ENCODE results near the gene ACOX1.

Gene ACOX1

DNA sequence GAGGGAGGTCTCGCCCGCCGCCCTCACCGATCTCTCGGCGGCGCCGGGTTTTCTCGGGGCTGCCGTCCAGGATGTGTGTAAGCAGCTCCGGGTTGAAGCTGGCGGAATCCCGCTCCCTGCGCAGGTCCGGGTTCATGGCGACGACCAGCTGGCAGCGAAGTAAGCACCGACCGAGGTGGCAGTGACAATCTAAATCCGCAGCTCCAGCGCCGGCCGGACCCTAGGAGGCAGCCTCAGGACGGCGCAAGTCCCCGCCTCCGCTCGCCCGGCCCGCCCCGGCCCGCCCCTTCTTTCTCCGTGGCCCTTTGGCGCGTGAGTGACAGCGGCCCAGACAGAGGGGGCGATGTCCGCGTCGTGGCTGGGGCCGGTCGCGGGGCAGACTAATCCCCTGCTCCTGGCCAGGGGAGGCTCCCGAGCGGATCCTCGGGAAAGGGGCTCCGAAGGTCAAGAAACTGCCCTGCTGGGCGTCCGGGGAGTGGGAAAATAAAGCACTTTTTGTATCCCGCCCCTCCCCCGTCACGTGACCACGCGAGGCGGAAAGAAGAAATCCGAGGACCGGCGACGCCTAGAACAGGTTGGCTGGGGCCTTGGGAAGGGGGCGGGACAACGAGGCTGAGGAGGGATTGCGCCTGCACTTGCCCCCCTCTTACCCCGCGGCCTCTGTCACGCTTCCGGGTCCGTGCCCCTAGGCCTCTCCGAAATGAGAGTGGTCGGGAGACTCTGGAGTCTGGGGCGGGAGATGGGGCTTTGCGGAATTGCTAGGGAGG lies at the start of gene ACOX1, which contains the start of gene TEN1:
Gene ACOX1 (minus strand): TSS at position 229 of the 767 bp plus-strand sequence. CDS start 93 bp downstream, at position 136.
Gene TEN1 (plus strand): TSS at position 303 of the 767 bp plus-strand sequence. CDS start 6,953 bp downstream, outside the sequence.
- DNase-seq (ENCODE audit: low read depth, low spot score): peak; percentile 78

- no peak for DNase-seq (ENCODE audit: low read depth, low spot score)
These were observed 48.3 kb upstream of the ACOX1 start, which contains the start of gene EVPL for GRCh38 chr17:76027159-76027839. EVPL (minus strand) TSS chr17:76027306; CDS start chr17:76027198, 108 bp downstream.

DNA sequence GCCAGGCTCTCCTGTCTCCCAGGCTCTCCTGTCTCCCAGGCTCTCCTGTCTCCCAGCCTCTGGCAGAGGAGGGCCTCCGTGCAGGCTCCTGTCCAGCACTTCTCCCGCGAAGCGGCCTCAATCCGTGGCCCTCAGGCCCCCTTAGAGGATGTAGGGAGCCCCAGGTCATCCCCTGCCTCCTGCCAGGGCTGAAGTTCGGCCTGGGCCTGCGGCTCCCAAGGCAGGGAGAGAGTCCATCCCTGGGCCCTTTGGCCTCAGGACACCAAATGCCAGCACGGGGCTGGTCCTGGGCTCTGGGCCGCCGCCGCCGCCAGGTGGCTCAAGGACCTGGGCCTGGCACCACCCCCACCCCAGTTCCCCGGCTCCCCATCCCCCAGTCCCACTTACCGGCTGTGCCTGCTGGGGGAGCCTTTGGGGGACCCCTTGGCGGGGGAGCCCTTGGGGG lies 47.8 kb upstream of the ACOX1 start:
- DNase-seq (ENCODE audit: low read depth, low spot score): no peak

DNA sequence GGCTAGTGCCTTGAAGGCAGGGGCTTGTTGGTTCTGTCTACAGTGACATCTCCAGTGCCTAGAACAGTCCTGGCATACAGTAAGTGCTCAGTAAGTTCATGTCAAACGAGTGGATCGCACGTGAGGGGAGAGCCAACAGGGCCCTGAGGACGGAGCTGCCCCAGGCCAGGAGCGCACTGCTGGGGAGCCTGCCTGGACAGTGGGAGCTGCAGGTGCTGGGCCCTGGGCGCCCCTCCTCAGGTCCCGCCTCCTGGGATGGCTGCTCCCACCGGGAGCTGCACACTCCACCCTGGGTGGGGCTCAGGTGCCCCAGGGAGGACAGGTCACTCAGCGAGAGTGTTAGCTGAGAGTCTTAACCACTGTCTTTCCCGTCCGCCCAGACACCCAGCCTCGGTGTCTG lies 46.3 kb upstream of the ACOX1 start:
- no peak for DNase-seq (ENCODE audit: low read depth, low spot score)

DNA sequence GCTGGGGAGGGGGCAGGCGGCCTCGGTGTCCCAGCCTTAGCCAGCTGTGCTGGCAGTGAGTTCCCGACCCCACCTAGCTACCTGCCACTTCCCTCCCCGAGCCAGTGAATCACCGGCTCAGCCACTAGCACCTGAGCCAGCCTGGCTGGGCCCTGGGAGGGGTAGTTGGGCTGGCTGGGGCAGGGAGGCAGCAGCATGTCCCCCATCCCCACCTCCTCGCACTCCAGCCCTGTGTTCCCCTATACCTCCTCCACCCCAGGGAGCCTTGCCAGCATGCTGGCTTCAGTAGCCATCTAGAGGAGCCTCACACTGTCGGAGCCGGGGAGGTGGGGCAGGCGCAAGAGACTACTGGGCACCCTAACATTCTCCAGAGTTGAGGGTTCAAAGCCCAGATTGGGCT lies 45.4 kb upstream of the ACOX1 start:
- no peak for DNase-seq (ENCODE audit: low read depth, low spot score)

DNA sequence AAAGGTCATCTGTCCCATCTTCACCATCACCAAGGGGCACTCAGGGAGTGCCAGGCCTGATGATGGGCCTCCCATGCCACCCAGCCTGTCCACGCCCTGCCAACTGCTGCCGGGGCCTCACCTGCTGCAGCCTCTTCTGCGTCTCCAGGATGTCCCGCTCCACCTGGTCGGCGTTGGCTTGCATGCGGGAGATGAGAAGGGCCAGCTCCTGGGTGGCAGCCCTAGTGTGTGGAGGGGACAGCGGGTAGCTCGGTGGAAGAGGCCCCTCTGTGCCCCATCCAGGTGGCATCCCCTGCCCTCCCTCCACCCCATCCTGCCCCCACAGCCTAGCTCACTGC lies 44.9 kb upstream of the ACOX1 start:
- no peak for DNase-seq (ENCODE audit: low read depth, low spot score)

DNA sequence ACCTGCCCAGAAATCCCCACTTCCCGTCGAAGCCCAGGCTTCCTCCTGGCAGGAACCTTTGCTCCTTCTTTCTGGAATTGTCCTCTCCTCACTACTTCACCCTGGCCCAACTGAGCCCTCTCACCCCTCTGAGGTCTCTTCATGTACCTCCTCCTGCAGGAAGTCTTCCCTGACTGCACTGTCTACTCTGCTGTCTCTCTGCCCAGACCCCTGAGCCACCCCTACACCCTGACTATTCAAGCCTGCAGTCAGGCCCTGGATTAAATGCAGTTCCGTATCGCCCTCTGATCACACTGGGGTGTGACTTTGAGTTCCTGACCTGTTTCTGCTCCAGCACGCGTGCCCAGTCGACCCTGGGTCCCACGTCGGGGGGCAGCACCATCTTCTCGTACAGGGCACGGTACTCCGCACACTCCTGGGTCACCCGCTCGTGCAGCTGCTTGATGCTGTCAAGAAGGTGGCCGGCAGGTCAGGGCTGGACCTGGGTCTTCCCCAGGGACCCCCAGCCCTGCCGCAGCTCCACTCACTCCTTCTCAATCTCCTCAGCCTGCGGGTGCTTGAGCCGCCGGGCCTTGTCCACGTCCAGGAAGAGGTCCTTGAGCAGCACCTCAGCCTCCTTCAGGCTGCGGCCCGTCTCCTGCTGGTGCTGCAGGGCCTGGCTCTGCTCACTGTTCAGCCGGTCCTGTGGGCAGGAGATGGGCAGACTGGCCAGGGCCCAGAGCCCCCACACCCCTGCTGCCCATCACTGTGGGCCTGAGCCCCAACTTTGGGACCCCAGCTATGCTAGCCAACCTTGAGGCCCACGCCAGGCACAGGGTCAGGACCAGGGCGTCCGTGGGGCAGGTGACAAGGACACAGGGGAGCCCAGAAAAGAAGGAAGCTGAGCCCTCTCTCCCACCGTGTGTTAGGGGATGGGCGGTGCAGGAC lies 44.3 kb upstream of the ACOX1 start:
- no peak for DNase-seq (ENCODE audit: low read depth, low spot score)

DNA sequence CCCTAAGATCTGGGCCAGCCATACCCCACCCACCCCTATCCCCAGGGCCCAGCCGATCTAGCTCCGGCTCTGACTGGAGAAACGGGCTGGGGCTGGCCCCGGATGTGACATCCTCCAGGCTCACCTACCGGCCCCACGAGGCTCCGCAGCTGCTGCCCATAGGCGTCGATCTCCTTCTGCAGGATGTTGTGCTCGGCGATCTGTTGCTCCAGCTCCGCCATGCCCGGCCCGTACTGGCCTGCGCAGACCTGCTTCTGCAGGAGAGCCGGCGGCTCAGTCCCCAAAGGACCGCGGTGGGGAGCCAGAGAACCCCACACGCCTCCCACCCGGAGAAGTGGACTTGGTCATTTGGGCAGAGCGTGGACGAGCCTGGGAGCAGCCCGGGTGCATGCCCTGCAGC lies 43.3 kb upstream of the ACOX1 start:
- DNase-seq (ENCODE audit: low read depth, low spot score): no peak

GRCh38 chr17:76019833-76020467 lies 41.0 kb upstream of the ACOX1 start:
- no peak for DNase-seq (ENCODE audit: low read depth, low spot score)

DNA sequence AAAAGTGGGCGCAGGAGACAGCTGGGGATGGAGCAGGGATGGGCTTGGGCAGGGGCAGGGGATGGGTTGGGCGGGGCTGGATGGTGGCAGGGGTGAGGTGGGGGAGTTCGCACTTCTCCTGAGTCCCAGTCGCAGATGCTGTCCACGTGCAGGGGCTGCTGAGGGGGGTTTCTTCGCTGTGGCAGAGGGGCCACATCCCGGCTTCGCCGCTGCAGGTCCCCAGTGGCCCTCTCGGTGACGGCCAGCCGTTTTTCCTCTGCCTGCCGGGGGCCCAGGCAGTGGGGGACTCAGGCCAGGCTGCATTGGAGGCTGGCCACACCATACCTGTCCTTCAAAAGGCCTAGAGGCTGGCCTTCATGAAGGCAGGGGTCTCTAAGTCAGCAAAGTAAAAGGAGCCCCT lies 39.8 kb upstream of the ACOX1 start:
- DNase-seq (ENCODE audit: low read depth, low spot score): no peak

- DNase-seq (ENCODE audit: low read depth, low spot score): no peak
These were observed 39.3 kb upstream of the ACOX1 start for GRCh38 chr17:76018340-76018680.

GRCh38 chr17:76017481-76018339 lies 38.7 kb upstream of the ACOX1 start:
- no peak for DNase-seq (ENCODE audit: low read depth, low spot score)

DNA sequence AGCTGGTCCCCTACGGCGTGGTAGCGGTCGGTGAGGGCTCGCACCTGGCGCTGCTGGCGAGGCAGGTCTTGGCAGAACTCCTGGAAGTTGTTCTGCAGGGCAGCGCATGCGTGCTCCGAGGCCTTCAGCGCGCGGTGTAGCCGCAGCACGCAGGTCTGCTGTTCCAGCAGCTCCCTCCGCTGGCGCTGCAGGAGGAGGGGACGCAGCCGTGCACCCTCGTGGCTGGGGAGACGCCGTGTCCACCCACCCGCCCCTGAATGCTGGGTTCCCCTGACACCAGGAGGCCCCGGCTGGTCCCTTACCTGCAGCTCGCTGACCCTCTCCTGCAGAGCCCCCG lies 35.9 kb upstream of the ACOX1 start:
- DNase-seq (ENCODE audit: low read depth, low spot score): no peak

DNA sequence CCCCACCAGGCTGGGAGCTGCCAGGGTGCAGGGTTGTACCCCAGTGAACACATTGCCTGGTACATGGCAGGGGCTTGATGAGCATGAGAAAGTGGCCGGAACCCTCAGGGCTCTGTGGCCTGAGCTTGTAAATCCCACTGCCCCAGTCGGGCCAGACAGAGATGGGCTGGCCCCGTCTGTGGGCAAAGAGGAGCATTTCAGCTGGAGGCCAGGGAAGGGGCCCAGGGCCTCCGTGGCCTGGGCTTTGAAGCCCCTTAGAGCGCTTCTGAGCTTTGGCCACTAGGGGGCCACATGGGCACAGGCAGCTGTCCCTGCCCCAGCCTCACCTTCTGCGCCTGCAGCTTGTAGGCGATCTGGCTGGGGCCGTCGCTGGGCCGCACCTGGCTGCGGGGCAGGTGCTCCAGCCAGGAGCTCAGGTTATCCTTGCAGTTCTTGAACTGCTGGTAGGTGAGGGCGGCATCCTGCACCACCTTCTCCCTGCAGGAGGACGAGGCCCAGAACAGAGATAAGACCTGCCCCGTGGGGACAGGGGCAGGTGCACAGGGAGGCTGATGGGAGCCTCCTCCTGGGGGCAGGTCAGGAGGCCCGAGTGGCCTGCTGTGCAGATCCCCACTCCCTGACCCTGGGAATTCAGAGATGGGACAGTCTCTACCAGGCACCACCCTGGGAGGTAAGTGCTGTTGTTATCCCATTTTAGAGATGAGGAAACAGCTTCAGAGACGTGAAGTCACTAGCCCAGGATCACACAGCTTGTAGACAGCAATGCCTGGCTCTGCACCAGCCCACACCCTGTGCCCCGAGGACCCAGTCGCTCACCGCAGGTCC lies 35.3 kb upstream of the ACOX1 start:
- DNase-seq (ENCODE audit: low read depth, low spot score): no peak

- DNase-seq (ENCODE audit: low read depth, low spot score): no peak
These were observed 34.5 kb upstream of the ACOX1 start for GRCh38 chr17:76013377-76013932.

DNA sequence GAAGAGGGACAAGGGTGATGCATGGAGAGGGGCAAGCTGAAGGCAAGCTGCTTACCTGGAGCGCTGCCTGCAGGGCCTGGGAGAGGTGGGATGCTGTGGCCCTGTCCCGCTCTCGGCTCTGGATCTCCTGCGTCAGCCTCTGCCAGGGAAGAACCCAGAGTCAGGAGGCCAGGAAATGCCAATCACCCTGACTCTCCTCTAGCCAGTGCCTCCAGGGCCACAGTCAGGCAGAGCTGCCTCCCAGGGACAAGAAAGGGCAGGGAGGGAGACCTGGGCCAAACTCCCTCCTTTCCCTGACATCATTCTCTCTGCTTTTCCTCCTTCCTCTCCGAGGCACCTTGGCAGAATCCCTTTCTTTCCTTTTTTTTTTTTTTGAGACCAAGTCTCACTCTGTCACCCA lies 33.0 kb upstream of the ACOX1 start:
- no peak for DNase-seq (ENCODE audit: low read depth, low spot score)

DNA sequence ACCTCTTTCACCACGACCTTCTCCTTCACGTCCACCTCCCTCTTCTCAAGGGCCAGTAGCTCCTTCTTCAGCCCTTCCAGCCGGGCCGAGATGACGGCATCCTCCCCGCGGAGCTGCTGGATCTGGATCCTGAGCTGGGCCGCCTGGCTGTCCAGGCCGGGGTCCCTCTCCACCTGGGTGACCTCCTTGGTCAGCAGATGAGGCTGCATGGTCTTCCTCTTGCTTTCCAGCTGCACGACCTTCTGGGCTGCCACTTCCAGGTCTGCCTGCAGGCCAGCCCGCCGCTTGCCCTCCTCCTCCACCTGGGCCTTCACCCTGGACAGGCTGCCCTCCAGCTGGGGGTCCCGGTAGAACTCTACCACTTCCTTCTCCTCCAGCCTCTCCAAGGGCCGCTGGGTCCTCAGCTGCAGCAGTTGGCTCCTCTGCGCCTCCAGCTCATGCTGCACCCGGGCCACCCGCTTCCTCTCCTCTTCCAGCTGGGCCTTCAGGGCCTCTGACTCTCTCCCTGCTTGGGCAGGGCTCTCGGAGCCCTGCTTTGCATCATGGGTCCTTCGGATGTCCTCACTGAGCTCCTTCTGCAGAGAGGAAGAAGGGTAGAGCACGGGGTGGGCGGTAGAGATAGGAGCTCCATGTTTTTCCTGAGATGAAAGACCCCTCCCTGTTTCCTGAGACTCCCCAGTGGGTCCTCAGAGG lies 31.1 kb upstream of the ACOX1 start:
- DNase-seq (ENCODE audit: low read depth, low spot score): no peak

DNA sequence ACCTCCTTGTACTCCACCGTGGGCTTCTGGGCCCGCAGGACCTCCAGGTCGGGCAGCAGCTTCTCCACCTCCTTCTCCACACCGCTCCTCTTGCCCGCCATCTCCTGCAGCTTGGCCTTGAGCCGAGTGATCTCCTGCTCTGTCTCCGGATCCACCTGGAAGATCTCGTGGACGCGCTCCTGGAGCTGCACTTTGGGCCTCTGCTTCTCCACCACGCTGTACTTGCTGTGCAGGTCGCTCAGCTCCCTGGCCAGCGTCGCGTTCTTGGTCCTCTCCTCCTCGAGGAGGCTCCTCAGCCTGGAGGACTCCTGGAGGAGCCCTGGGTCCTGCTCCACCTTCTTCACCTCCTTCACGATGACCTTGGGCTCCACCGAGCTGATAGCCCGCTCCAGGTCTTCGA lies 30.5 kb upstream of the ACOX1 start:
- DNase-seq (ENCODE audit: low read depth, low spot score): no peak

All from iPS DF 19.7 (cell line).